GM21619 (cell line): Measurements from ENCODE around the gene PSTPIP1.
"Not testable (repeated sequence)": the region's sequence is repeated elsewhere in the genome, so short reads cannot be mapped to it uniquely, and the experiment has no call there.

Source experiments
- ATAC-seq: cut with Tn5 transposase; IDR thresholded peaks from one replicate; pipeline ENCODE4 v1.9.1; 2021; ENCODE audit not compliant: unreplicated experiment

The PSTPIP1 gene

DNA sequence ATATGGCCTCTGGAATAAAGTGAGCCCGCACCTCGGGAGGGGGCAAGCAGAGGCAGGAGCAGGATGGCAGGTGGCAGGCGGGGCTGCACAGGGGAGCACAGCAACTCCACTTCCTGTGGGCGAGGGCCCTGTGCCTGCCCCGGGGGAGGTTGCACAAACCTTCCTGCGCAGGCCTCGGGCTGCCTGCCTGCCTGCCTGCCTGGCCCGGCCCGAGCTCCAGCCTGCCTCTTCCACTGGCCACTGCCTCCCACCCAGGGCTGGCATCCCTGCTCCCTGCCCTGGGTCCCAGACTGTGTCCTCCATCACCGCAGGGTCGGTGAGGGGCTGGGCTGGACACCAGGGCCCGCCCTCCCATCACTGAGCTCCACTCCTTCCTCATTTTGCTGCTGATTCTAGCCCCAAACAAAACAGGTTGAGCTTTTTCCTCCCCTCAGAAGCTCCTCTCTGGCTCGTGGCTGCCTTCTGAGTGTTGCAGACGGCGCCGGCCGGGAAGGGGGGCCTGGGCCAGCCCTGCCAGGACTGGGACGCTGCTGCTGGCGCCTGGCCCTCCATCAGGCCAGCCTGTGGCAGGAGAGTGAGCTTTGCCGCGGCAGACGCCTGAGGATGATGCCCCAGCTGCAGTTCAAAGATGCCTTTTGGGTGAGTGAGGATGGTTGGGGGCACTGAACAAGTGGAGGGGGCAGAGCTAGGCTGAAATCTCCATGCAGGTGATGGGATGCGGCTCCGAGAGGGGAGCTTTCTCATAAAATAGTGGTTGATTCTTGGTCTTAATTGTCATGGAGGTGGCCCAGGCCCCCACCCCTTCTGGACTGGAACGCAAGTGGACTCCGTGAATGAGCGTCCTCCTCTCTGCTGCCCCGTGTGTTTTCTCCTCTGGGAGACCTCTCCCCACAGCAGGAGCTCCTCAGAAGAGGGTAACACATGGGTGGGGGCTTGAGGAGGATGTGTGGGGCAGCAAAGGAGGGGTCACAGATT lies at the start of gene PSTPIP1:
PSTPIP1 (plus strand) TSS at position 156 of the 975 bp plus-strand sequence; CDS start at position 604, 448 bp downstream.
- peak; percentile 45 for ATAC-seq

DNA sequence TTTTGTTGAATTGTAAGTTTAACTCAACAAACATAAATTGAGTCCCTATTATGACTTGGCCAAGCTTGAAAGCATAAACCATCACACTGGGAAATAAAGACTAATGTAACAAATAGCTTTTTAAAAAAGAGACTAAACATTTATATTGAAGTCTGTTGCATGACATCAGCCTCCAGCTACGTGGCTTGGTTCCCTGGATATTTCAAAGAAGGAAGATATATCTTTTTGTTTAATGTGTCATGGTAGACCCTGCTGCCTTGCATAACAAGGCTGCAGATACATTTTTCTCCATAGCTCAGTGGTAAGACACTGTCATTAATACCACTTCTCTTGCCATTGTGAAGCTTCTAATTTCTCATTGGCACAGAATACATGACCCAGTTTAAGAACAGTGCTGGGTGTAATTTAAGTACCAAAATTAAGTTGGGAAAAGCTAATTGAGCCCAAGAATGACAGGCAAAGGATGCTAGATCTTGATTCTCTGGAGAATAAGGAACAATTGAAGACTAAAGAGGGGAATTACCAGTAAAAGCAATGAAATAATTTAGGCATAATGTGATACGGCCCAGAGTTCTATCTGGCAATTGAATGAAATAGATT lies 49.3 kb upstream of the PSTPIP1 start:
- ATAC-seq, result no peak

DNA sequence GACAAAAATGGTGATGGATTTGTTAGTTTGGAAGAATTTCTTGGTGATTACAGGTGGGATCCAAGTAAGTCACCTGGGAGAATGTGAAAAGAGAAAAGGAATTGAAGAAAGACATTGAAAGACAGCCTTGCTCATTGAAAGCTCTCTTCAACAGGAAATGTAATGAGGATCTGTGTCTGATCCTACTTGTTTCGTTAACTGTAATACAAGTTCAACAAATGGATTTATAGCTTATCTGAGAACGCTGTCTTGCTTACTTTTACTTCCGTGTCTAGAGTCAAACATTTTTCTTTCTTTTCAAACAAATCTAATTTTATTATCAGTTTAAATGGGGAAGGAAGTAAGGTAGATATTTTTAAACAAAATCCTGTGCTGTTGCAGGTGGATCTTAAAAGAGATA lies 47.5 kb upstream of the PSTPIP1 start:
- no peak for ATAC-seq

DNA sequence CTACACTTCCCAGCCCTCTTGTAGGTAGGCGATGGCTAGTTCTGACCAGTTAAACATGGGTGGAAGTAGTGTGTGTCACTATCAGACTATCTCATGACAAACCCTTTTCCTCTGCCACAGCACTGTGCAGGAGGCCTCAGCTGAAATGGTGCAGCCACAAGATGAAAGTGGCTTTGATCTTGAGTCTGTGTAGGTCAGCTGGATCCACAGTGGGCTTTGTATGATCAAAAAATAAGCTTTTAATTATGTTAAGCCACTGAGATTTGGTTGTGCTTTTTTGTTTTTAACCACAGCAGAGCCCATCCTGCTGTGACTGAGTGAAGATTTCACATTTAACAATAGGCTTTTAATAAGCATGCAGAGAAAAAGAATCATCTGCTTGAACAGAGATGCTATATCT lies 43.7 kb upstream of the PSTPIP1 start:
- no peak for ATAC-seq

DNA sequence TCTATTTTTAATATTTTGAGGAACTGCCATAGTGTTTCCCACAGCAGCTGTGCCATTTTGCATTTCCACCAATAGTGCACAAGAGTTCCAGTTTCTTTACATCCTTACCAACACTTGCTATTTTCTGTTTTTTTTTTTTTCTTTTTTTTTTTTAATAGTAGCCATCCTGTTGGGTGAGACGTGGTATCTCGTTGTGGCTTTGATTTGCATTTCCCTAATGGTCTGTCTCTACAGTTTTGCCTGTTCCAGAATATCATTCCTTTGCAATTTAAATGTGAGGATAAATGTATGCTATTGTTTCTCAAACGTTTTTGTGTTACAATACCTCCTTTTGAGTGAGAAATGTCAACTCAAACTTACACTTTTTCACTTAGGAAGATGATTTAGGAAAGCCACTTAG lies 41.0 kb upstream of the PSTPIP1 start:
- no peak for ATAC-seq

DNA sequence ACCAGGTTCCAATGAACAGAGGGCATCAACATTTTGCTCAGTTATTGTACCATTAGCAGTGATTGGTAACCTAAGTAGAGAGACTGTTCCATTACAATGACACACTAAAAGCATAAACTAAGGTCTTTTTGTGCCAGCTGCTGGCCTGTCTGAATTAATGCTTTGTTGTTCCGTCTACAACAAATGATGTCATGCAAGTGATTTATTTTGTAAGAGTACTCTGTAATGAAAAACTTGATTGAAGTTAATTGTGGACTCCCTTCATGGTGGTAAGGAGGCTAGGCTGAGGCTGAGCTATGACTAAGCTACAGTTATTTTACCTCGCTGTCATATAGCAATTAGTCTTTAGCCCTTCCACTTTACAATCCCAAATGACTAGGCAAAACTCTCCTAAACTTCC lies 40.2 kb upstream of the PSTPIP1 start:
- no peak for ATAC-seq

DNA sequence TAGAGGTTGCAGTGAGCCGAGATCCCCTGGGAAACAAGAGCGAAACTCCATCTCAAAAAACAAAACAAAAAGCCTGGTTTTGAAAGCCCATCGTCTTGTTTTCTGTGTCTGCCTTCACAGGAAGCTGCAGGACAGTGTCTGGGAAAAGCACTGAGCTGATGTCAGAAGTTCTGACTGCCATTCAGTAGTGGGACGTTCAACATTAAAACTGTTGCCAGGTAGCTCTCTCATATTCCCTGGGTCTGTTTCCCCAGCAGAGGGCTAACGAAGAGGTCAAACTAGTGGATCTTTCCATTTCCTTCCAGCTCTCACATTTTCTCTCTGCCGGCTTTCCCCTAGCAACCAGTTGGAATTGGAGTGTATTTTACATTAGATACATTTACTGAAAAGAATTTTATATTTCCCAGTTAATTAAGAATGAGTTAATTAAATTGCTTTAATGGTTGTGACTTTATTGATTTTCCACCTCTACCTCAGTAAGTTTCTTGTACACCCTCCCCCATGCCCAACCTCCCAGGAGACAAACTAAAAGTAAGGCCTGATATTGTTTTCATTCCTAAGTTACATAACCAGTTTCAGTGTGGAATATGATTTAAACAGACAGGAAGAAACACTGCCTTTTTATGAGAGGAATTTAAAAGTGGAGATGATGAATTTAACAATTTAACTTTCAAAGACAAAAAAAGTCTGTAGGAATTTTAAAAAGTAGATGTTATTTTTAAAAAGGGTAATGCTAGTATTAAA lies 33.5 kb upstream of the PSTPIP1 start:
- ATAC-seq, result no peak

DNA sequence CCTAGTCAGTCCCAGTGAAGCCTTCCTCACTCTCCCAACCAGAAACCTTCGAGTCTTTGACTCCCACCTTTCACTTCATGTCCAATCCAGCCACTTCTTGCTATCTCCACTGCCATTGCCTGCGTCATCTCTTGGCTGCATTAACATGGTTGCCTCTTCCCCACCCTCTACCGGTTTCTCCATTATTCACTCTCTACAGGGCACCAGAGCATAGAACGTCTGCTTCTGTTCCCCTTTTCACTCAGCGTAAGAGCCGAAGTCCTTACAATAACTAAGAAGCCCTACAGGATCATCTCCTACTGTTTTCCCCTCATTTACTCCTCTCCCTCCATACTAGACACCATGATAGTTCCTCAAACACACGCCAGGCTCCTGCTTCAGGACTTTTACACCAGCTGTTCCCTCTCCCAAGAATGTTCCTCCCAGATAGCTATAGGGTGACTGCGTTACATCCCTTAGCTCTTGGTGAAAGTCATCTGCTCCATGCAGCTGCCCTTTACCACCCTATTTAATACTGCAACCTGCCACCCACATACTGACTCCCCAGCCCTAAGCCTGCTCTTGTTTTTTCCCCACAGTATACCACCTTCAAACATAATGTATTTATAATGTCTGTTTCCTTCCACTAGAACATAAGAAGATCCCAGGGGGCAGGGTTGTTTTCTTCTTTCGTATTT lies 32.5 kb upstream of the PSTPIP1 start:
- no peak for ATAC-seq

DNA sequence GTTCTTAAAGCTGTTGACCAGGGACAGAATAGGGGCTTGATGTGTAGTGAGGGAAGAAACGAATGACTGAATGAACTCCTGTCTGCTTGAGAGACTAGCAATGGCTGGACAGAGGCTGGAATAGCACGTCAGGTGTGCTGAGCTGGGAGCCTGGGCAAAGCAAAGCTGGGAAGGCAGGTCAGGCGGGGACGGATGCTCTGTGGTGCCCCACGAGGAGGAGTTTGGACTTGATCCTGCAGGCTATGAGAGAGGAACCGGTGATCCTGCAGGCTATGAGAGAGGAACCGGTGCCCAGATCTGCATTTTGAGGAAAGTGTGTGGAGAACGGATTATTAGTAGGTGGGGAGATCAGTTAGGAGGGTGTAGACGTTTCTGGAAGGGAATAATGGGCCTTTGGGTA lies 31.3 kb upstream of the PSTPIP1 start:
- ATAC-seq, result no peak

DNA sequence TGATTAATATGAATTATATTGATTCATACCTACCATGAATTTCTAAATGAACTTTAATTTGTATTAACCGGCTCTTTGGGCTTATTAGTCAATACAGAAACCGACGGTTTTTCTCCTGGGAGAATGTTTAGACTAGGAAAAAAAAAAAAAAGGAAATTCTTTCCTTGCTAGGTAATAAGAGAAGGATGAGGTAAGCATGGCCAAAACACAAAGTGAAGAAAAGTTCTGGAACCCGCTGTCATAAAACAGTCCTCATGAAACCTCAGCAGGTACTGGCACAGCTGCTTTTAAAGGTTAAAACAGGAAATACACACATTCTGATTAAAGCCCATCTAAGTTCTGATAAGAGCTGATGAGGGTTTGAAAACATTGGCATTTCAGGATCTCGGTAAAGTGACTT lies 30.8 kb upstream of the PSTPIP1 start:
- no peak for ATAC-seq

DNA sequence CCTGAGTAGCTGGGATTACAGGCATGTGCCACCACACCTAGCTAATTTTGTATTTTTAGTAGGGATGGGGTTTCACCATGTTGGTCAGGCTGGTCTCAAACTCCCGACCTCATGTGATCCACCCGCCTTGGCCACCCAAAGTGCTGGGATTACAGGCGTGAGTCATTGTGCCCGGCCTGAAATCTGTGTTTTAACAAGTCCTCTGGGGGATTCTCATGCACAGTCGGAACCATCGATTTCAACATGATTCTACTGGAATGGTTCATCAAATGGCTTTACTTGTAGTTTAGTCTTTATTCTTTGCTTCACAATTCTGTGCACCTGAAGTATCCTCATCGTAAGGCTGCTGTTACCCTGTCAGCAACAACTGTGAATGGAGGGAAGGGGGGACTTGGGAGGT lies 28.9 kb upstream of the PSTPIP1 start:
- not testable (repeated sequence) for ATAC-seq

DNA sequence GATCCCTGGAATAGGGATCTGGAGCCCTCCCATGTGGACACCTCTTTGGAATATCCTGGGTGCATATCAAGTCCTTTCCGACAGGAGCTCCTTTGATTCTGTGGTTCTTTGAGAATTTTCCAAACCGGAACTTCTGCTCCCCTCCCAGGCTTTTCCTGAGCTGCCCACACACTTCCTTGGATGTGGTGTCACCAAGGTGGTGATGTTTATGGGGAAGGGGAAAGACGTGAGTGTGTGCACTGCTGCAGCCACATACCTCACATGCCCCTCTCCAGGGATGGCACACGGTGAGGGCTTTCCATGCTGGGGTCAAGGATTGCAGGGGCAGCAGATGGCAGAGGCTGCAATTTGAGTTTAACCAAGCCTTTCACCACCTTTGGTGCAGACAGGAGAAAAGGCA lies 27.9 kb upstream of the PSTPIP1 start:
- ATAC-seq, result no peak

DNA sequence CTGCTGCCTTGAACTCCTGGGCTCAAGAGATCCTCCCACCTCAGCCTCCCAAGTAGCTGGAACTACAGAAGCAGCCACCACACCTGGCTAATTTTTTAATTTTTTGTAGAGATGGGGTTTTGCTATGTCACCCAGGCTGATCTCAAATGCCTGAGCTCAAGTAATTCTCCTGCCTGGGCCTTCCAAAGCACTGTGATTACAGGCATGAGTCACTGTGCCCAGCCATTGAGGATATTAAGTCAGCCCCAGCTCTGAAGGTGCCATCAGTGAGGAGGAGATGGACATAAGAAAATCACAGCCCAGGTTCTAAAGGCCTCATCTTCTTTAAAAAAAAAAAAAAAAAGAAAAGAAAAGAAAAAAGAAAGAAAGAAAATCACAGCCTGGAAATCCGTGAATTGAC lies 26.6 kb upstream of the PSTPIP1 start:
- no peak for ATAC-seq

DNA sequence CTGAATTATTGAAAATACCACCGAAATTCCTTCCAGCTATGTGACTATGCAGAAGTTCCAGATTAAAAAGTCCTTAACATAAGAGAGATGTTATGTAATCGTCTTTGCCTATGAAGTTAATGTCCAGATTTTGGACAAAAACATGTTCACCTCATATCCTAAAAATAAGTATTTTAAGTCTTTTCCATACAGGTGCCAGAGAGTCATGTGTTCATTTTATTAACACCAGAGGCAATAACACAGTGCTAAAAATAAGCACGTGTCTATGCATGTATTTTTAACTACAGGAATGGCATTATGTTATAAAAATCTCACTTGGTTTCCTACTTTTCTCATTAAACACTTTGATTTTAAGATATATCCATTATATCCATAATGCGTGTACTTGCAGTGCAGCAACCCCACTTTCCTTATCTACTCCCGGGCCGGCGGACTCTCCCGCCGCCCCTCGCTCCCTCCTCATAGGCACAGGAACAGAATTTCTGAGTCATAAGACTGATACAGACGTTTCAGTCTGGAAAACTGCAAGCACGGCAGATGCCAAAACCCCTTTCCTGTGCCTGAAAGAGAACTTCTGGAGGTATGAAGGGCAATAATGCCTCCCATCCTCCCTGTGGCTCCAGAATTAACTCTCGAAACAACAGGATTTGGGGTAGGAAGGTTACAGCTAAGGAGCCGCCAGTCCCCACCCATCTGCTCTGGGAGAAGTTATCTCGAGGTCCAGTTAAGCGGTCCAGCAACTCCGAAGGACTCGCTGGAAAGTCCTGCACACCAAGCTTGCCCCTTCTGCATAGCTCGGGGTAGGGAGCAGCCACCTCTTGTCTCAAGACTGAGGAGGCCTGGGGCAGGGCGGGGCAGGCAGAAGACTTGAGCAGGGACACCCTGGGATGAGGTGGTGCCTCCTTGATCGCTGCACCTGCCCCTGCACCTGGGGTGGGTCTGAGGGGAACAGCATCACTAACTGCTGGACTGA lies 22.3 kb upstream of the PSTPIP1 start:
- no peak for ATAC-seq

DNA sequence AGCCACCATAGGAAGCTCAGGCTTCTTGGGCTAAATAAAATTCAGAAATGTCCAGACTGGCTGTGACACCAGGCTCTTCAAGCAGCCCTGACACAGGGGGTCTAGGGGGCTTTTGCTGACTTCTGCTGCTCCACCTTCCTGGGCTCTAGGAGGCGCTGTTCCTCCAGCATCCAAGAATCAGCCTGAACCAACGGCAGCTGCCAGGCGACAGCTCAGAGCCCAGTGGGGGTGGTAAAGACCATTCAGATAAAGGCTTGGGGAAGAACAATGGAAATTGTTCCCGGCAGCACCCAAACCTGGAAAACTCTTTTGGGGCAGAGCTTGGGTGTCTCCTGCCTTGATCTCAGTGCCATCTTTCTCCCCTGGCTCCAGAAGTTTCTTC lies 21.6 kb upstream of the PSTPIP1 start:
- ATAC-seq, result no peak

DNA sequence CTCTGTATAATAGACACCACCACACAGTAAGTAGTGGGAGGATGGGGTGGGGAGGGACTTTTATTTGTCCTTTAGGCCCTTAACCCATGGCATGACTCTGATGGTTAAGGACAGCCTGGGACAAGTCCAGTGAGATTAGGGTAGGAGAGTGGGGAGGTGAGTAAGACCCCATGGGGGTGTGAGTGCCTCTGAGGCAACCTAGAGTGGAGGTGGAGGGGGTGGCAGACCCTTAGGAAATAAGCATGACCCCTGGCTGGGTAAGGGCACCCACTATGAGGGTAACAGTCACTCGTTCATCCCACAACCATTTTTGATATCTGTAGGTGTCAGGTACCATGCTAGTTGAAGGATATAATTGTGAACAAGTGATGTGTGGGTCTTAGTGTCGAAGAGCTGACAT lies 21.0 kb upstream of the PSTPIP1 start:
- no peak for ATAC-seq

DNA sequence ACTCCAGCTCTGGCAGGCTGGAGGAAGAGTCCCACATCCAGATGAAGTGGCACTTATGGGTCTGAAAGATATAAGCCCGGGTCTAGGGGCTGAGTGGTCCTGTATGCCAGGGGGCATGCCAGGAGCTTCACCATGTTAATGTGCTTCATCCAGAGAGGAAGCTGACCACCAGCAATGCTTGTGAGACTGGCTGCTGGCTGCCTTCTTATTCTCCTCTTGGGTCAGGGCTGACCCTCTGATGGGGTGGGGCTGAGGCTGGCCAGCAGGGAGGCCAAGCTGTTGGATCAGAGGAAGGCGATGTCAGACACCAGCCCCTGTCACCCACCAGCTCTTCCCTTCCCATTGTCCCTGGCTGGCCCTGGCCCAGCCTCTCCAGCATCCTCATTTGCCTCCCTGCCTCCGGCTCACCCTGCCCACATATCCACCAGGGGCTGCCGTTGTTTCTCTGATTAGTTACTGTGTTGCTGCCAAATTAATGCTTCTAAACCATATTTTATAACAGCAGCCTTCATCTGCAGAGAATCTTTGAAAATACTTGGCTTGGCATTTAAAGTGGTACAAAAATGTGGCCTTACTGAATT lies 20.4 kb upstream of the PSTPIP1 start:
- ATAC-seq, result no peak

DNA sequence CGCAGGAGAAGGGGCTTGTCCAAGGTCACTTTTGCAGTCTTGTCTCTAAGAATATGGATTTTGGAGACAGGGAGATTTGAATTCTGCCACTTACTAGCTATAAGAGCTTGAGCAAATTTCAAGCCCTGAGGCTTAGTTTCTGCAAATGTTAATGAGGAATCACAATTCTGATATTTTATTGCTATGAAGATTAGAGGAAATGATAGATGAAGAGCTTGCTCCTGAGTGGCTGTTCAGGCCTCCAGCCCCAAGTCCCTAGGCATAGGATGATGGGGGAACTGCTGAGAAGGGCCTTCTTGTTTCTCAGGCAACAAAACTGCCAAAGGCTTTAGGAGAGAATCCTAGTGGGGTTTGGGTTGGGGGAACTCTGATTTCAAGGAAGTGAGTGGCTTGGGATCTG lies 18.8 kb upstream of the PSTPIP1 start:
- no peak for ATAC-seq

DNA sequence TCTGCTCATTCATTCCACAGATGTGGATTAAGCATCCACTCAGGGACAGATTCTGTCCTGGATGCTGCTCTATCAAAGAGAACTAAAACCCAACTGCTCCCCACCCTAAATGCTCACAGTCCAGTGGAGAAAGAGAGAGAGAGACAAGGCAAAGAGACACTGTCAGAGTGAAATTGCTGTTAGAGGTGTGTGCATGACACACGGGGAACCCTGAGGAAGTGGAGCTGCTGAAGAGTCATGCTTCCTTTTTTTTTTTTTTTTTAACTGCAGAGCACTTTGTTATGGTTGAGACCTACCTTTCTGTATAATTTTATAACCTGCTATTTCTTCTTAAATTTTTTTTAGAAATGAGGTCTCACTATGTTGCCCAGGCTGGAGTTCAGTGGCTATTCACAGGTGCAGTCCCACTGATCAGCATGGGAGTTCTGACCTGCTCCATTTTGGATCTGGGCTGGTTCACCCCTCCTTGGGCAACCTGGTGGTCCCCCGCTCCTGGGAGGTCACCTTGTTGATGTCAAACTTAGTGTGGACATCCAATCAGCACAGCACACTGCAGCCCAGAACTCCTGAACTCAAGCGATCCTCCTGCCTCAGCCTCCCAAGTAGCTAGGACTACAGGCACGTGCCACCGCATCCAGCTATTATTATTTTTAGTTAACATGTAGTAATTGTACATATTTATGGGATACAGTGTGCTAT lies 18.2 kb upstream of the PSTPIP1 start:
- no peak for ATAC-seq
